HL-60 (cell line): ENCODE data around the gene MEF2B.

Experiments used
- GABPA ChIP-seq: IDR thresholded peaks from 2 replicates; pipeline ENCODE4 v1.6.1; 2012; ENCODE audit warnings: low read depth
- POLR2AphosphoS5 ChIP-seq: IDR thresholded peaks from 2 replicates; pipeline ENCODE4 v1.6.1; 2012; ENCODE audit warnings: low read depth
- REST ChIP-seq: IDR thresholded peaks from 2 replicates; pipeline ENCODE4 v1.6.1; 2012; ENCODE audit warnings: low read depth; ENCODE audit not compliant: insufficient replicate concordance
- TF ChIP-seq, protein P1 (sequence below): IDR thresholded peaks from one replicate; pipeline ENCODE4 v1.5.1; 2011; ENCODE audit warnings: low read length, control low read depth, inconsistent platforms; ENCODE audit not compliant: insufficient read depth

DNA sequence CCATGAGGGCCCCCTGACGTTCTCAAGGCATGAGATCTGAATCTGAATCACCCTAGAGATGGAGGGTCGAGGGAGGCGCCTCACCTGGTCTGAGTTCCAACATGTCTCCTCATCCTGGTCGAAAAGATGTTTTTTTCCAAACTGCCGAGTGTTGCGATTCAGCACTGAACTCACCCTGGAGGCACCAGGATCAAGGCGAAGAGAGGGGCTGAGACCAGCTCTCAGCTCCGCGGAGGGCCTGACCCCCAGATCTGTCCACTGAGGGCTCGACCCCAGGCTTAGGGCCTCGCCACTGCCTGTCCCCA lies 32.6 kb upstream of the MEF2B start:
- TF ChIP-seq POLR2AphosphoS5 = no peak; the same call in 1 of the 2 replicates
- TF ChIP-seq, protein P1, sequence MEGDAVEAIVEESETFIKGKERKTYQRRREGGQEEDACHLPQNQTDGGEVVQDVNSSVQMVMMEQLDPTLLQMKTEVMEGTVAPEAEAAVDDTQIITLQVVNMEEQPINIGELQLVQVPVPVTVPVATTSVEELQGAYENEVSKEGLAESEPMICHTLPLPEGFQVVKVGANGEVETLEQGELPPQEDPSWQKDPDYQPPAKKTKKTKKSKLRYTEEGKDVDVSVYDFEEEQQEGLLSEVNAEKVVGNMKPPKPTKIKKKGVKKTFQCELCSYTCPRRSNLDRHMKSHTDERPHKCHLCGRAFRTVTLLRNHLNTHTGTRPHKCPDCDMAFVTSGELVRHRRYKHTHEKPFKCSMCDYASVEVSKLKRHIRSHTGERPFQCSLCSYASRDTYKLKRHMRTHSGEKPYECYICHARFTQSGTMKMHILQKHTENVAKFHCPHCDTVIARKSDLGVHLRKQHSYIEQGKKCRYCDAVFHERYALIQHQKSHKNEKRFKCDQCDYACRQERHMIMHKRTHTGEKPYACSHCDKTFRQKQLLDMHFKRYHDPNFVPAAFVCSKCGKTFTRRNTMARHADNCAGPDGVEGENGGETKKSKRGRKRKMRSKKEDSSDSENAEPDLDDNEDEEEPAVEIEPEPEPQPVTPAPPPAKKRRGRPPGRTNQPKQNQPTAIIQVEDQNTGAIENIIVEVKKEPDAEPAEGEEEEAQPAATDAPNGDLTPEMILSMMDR = no peak
- no peak for TF ChIP-seq REST
- no peak for TF ChIP-seq GABPA
